Upper lobe of left lung (tissue), 6 donors: ENCODE measurements around the gene EVPL. TPM values are rescaled to one million over a fixed set of nuclear protein-coding genes. Genes with fewer than 3 reads are reported as not detected.

Experiments
- ATAC-seq, 2 donors: fragments of 200-7000 bp; cut with Tn5 transposase; one replicate each; pipeline ENCODE4 v1.9.1; 2022; ENCODE audit warnings: mild to moderate bottlenecking in 2 of 2, moderate library complexity in 2 of 2; ENCODE audit not compliant: low FRiP score in 2 of 2
- DNase-seq, 2 donors: peaks; one replicate each; pipeline ENCODE4 v3.0.0-alpha.2; 2019 to 2020
- H3K27ac ChIP-seq, 4 donors: fragments of 200-600 bp; sonication (generic); one replicate each; pipeline ENCODE4 v1.5.1; 2016 to 2019
- H3K27me3 ChIP-seq, 4 donors: fragments of 200-600 bp; sonication (generic); one replicate each; pipeline ENCODE4 v1.5.1; 2017 to 2019
- H3K36me3 ChIP-seq, 4 donors: fragments of 200-600 bp; sonication (generic); one replicate each; pipeline ENCODE4 v1.5.1; 2016 to 2019
- H3K4me1 ChIP-seq, 4 donors: fragments of 200-600 bp; sonication (generic); one replicate each; pipeline ENCODE4 v1.5.1; 2018 to 2019
- H3K4me3 ChIP-seq, 4 donors: fragments of 200-600 bp; sonication (generic); one replicate each; pipeline ENCODE4 v1.5.1; 2017 to 2019; ENCODE audit warnings: mild to moderate bottlenecking in 2 of 4, moderate library complexity in 1 of 4
- H3K9me3 ChIP-seq, 4 donors: fragments of 200-600 bp; sonication (generic); one replicate each; pipeline ENCODE4 v1.5.1; 2018 to 2019
- CTCF ChIP-seq, 6 experiments: fragments of 450-650 bp in 4 of 6; fragments of 200-600 bp in 2 of 6; sonication (generic) in 2 of 6; IDR thresholded peaks; one replicate each; pipeline ENCODE4 v1.5.1; 2016 to 2019; ENCODE audit warnings: antibody characterized with exemption in 6 of 6
- EP300 ChIP-seq, 4 donors: sonication (generic); formaldehyde crosslinking; IDR thresholded peaks; one replicate each; pipeline ENCODE4 v1.5.1; 2017; ENCODE audit warnings: antibody characterized with exemption in 4 of 4, control low read depth in 2 of 4
- POLR2A ChIP-seq, 4 donors: fragments of 450-650 bp; IDR thresholded peaks; one replicate each; pipeline ENCODE4 v1.5.1; 2016 to 2017; ENCODE audit warnings: antibody characterized with exemption in 4 of 4, mild to moderate bottlenecking in 2 of 4
- POLR2AphosphoS5 ChIP-seq, 2 donors: sonication (generic); formaldehyde crosslinking; IDR thresholded peaks; one replicate each; pipeline ENCODE4 v1.5.1; 2017; ENCODE audit warnings: antibody characterized with exemption in 2 of 2
- WGBS, 2 donors: methylation state at CpG; one replicate each; pipeline ENCODE4 v1.1.5; 2017 to 2018; 5-methylcytosine and 5-hydroxymethylcytosine counted together
- total RNA-seq, 6 donors: library from RNA; depleted of rRNA in 4 of 6; stranded (reverse); fragments of >200 nt in 4 of 6; gene quantifications; one replicate each; pipeline versions ENCODE4 v1.1.0 to v1.2.1, GENCODE V29; 2016 to 2021
- donor health status: DM: no; HTN: no; CAD: no; lungs with moderate emphysema.
- donor health status: DM: no; HTN: yes; CAD: no; lungs with severe emphysema.

EVPL gene
- total RNA-seq, 6 donors from 2014 or later: 47.5 to 142 (median 63.4) TPM

- WGBS, 2 donors: 92 to 98% methylated on average over 6 to 21 of the region's 21 CpGs
- Histone ChIP-seq H3K27me3 (no peaks in the 10 kb centered on the region), H3K4me3 (no peak within 1 kb of the TSS), H3K36me3 (peaks cover 0 to 24% (median 4%) of the 10 kb centered on the region in 4 donors), H3K9me3 (no peaks in the 10 kb centered on the region), H3K4me1 (peaks cover 17 to 32% (median 22%) of the 10 kb centered on the region in 4 donors), H3K27ac (peak within 1 kb of the TSS in 3 of 4 donors; percentile 3 to 20 (median 4))
- TF ChIP-seq POLR2AphosphoS5 (IDR thresholded peaks at IDR 0.05) (no peak), EP300 (IDR thresholded peaks at IDR 0.05) (no peak), CTCF (IDR thresholded peaks at IDR 0.05) (peak in 1 of 6 experiments; percentile 2)
- DNase-seq: no peak
- ATAC-seq: no peak
Measured at GRCh38 chr17:76000755-76001521, 26.2 kb downstream of the EVPL start, which contains the start of gene CDK3. Gene CDK3 (plus strand): TSS chr17:76000855. CDS start chr17:76001426, 571 bp downstream.

- ATAC-seq (peak; percentile 38 to 52), DNase-seq (peak; percentile 55 to 94)
- no peak overlapping the region for H3K4me3 ChIP-seq
- WGBS, 2 donors: 68 to 73% methylated on average over 22 to 31 of the region's 31 CpGs
- H3K36me3 ChIP-seq: peaks cover 0 to 24% (median 7%) of the 10 kb centered on the region in 4 donors
- H3K27ac ChIP-seq: peak overlapping the region in 3 of 4 donors; percentile 3 to 20 (median 4)
- no peaks in the 10 kb centered on the region for H3K27me3 ChIP-seq
- TF ChIP-seq CTCF (IDR thresholded peaks at IDR 0.05): peak; percentile 32 to 74 (median 56)
- no peak for TF ChIP-seq POLR2AphosphoS5 (IDR thresholded peaks at IDR 0.05)
- no peaks in the 10 kb centered on the region for H3K9me3 ChIP-seq
- H3K4me1 ChIP-seq: peaks cover 17 to 32% (median 22%) of the 10 kb centered on the region in 4 donors
Measured at GRCh38 chr17:76000016-76000754, 26.9 kb downstream of the EVPL start.

GRCh38 chr17:75998327-75998795, 28.7 kb downstream of the EVPL start:
- peaks cover 13 to 25% (median 19%) of the 10 kb centered on the region in 4 donors for H3K4me1 ChIP-seq
- H3K36me3 ChIP-seq: peaks cover 2 to 26% (median 11%) of the 10 kb centered on the region in 4 donors
- no peaks in the 10 kb centered on the region for H3K27me3 ChIP-seq
- 81 to 87% methylated on average over 9 of the region's 9 CpGs for WGBS, 2 donors
- peak overlapping the region in 3 of 4 donors; percentile 22 to 76 (median 49) for H3K27ac ChIP-seq
- TF ChIP-seq CTCF (IDR thresholded peaks at IDR 0.05) (no peak), EP300 (IDR thresholded peaks at IDR 0.05) (no peak), POLR2A (IDR thresholded peaks at IDR 0.05) (no peak), POLR2AphosphoS5 (IDR thresholded peaks at IDR 0.05) (no peak)
- H3K4me3 ChIP-seq: no peak overlapping the region
- H3K9me3 ChIP-seq: no peaks in the 10 kb centered on the region
- ATAC-seq: no peak
- no peak for DNase-seq

GRCh38 chr17:75996665-75997590, 30.2 kb downstream of the EVPL start:
- Histone ChIP-seq H3K36me3 (peaks cover 2 to 27% (median 15%) of the 10 kb centered on the region in 4 donors), H3K27ac (peak overlapping the region; percentile 18 to 76 (median 58)), H3K4me1 (peaks cover 13 to 18% (median 17%) of the 10 kb centered on the region in 4 donors), H3K27me3 (no peaks in the 10 kb centered on the region), H3K9me3 (no peaks in the 10 kb centered on the region), H3K4me3 (no peak overlapping the region)
- TF ChIP-seq CTCF (IDR thresholded peaks at IDR 0.05): no peak
- no peak for TF ChIP-seq EP300 (IDR thresholded peaks at IDR 0.05)
- no peak for TF ChIP-seq POLR2AphosphoS5 (IDR thresholded peaks at IDR 0.05)
- TF ChIP-seq POLR2A (IDR thresholded peaks at IDR 0.05): no peak
- 25 to 27% methylated on average over 18 of the region's 18 CpGs for WGBS, 2 donors
- DNase-seq (peak in 1 of 2 donors; percentile 84), ATAC-seq (peak; percentile 34 to 62)
